Memory B cell (primary cell): ENCODE measurements around the gene SEZ6.

Experiments used
- ATAC-seq: fragments of 150-1000 bp; cut with Tn5 transposase; 2 replicates; pipeline ENCODE4 v1.10.0; 2021; ENCODE audit warnings: low read depth, mild to moderate bottlenecking, moderate library complexity
- DNase-seq, 2 donors: peaks; one replicate each; pipeline ENCODE4 v3.0.0; 2022; ENCODE audit warnings: low spot score in 2 of 2
- H3K27ac Mint-ChIP-seq: one replicate; pipeline ENCODE4 v1.8.0; 2022; ENCODE audit warnings: mild to moderate bottlenecking, moderate library complexity, mixed read lengths
- H3K27me3 Mint-ChIP-seq: one replicate; pipeline ENCODE4 v1.8.0; 2022; ENCODE audit warnings: mixed read lengths
- H3K36me3 Mint-ChIP-seq: one replicate; pipeline ENCODE4 v1.8.0; 2022; ENCODE audit warnings: mild to moderate bottlenecking, mixed read lengths
- H3K4me1 Mint-ChIP-seq: one replicate; pipeline ENCODE4 v1.8.0; 2022; ENCODE audit warnings: mixed read lengths
- H3K4me3 Mint-ChIP-seq: one replicate; pipeline ENCODE4 v1.8.0; 2022; ENCODE audit warnings: mild to moderate bottlenecking, moderate library complexity, mixed read lengths
- H3K9me3 Mint-ChIP-seq: one replicate; pipeline ENCODE4 v1.8.0; 2022; ENCODE audit warnings: mixed read lengths

Gene SEZ6

DNA sequence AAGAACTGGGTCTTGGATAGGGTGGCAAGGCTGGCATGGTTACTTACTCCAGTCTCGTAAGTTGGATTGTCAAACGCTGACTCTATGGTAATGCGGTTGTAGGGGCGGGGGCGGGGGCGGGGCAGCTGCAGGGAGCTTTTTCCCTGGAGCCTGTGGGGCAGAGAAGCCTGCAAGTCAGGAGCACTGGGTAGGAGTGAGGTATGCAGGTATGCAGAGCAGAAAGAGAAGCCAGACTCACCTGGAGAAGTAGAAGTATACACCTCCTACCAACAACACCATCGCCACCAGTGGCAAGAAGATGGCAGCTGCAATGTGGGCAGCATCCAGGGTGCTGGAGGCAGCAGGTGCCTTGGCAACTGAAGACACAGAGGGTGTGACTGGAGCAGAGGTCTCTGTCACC is 49.7 kb downstream of the SEZ6 start:
- Mint-ChIP-seq H3K4me3 (no peak overlapping the region), H3K4me1 (peaks cover 4% of the 10 kb centered on the region), H3K36me3 (no peaks in the 10 kb centered on the region)

DNA sequence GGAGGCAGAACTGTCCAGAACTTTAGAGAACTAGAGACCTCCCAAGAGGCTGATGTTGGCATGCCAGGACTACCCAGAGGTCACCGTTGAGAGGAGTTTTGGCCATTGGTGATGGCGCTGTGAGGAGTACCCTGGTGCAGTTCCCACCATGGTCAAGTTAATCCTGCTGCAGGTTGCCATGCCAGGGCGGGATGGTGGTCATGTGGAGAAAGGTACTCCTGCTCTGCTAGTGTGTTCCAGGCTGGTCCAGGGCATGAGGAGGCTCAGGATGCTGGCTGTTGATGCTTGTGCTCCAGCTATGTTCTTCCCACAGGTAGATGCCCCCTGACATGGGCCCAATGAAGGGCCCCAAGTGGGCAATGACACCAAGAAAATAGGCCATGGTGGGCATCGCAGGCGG is 50.4 kb downstream of the SEZ6 start:
- H3K27ac Mint-ChIP-seq: no peak overlapping the region
- no peaks in the 10 kb centered on the region for H3K36me3 Mint-ChIP-seq

More for the DNA sequence above, 49.7 kb downstream of the SEZ6 start:
- no peaks in the 10 kb centered on the region for H3K9me3 Mint-ChIP-seq
- H3K27ac Mint-ChIP-seq: no peak overlapping the region
- no peak for DNase-seq
- no peak for ATAC-seq
- no peaks in the 10 kb centered on the region for H3K27me3 Mint-ChIP-seq

DNA sequence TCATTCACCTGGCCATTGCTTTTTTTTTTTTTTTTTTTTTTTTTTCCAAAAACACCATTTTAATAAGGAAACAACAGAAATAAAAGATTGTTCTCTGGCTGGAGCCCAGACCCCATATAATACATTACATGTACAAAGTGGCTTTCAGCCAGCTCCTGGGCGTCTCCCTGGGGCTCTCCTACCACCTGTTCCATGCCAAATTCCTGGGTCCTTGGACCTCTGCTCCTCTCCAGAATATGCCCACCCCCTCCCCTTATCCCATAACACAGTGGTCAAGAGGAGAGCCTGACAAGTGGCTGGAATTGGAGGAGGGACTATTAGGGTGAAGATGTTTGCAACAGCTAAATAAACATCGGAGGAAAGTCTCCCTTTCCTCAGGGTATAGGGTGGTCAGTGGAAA is 50.9 kb downstream of the SEZ6 start:
- H3K4me3 Mint-ChIP-seq: no peak overlapping the region
- no peak overlapping the region for H3K27ac Mint-ChIP-seq
- H3K4me1 Mint-ChIP-seq: peaks cover 4% of the 10 kb centered on the region
- DNase-seq (no peak), ATAC-seq (no peak)
- H3K36me3 Mint-ChIP-seq: no peaks in the 10 kb centered on the region
- H3K27me3 Mint-ChIP-seq: no peaks in the 10 kb centered on the region
- no peaks in the 10 kb centered on the region for H3K9me3 Mint-ChIP-seq

More for the DNA sequence above, 50.4 kb downstream of the SEZ6 start:
- H3K4me1 Mint-ChIP-seq: peaks cover 4% of the 10 kb centered on the region
- no peaks in the 10 kb centered on the region for H3K27me3 Mint-ChIP-seq
- ATAC-seq (no peak), DNase-seq (no peak)
- no peak overlapping the region for H3K4me3 Mint-ChIP-seq
- no peaks in the 10 kb centered on the region for H3K9me3 Mint-ChIP-seq

DNA sequence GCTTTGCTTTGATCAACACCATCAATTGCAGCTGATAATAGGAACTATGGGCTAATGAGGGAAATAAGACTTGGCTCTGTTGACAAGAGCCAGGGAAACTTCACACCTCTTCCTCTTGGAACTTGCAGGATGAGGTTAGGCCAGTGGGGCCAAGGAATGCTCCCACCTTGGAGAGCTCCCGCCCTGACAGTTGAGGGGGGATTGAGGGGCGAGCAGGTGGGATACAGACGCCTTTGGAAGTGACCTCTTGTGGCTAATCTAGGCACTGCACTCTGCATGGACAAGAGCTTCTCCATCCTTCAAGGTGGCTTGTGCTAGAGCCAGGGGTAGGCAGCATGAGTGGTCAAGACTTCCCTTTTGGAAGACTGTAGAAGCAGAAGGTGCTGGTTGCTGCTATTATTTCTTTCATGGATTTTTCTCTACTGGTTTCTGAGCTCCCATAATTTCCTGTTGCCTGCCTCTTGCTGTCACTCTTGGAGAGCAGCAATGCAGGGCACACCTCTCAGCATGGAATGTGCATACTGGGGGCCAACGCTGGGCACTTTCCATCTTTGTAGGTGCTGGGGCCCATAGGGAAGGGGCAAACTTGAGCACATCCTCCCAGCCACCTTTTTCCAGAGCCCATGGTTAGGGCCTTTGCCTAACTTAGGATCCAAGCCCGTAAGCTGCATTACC is 52.3 kb downstream of the SEZ6 start:
- no peak overlapping the region for H3K27ac Mint-ChIP-seq
- no peak for ATAC-seq

GRCh38 chr17:28951991-28952975 is 53.5 kb downstream of the SEZ6 start:
- H3K36me3 Mint-ChIP-seq: no peaks in the 10 kb centered on the region
- H3K4me1 Mint-ChIP-seq: peaks cover 11% of the 10 kb centered on the region
- DNase-seq (peak; percentile 84 to 93), ATAC-seq (peak; percentile 68)
- H3K4me3 Mint-ChIP-seq: no peak overlapping the region
- H3K9me3 Mint-ChIP-seq: no peaks in the 10 kb centered on the region
- H3K27me3 Mint-ChIP-seq: no peaks in the 10 kb centered on the region
- no peak overlapping the region for H3K27ac Mint-ChIP-seq

More for the DNA sequence above, 52.3 kb downstream of the SEZ6 start:
- peaks cover 4% of the 10 kb centered on the region for H3K4me1 Mint-ChIP-seq
- no peaks in the 10 kb centered on the region for H3K9me3 Mint-ChIP-seq
- H3K27me3 Mint-ChIP-seq: no peaks in the 10 kb centered on the region
- peak overlapping the region; percentile 21 for H3K4me3 Mint-ChIP-seq
- peak; percentile 44 to 58 for DNase-seq
- H3K36me3 Mint-ChIP-seq: no peaks in the 10 kb centered on the region

GRCh38 chr17:28951428-28951990 is 54.3 kb downstream of the SEZ6 start, which contains the start of gene PHF12:
Gene PHF12, minus strand, starts transcription at chr17:28951518. Its CDS starts 558 bp downstream, at chr17:28950960.
- ATAC-seq: peak; percentile 59
- Mint-ChIP-seq H3K4me3 (peak within 1 kb of the TSS; percentile 96), H3K4me1 (peaks cover 11% of the 10 kb centered on the region), H3K27me3 (no peaks in the 10 kb centered on the region), H3K27ac (peak within 1 kb of the TSS; percentile 76), H3K9me3 (no peaks in the 10 kb centered on the region), H3K36me3 (no peaks in the 10 kb centered on the region)
- DNase-seq: peak; percentile 93 to 99

DNA sequence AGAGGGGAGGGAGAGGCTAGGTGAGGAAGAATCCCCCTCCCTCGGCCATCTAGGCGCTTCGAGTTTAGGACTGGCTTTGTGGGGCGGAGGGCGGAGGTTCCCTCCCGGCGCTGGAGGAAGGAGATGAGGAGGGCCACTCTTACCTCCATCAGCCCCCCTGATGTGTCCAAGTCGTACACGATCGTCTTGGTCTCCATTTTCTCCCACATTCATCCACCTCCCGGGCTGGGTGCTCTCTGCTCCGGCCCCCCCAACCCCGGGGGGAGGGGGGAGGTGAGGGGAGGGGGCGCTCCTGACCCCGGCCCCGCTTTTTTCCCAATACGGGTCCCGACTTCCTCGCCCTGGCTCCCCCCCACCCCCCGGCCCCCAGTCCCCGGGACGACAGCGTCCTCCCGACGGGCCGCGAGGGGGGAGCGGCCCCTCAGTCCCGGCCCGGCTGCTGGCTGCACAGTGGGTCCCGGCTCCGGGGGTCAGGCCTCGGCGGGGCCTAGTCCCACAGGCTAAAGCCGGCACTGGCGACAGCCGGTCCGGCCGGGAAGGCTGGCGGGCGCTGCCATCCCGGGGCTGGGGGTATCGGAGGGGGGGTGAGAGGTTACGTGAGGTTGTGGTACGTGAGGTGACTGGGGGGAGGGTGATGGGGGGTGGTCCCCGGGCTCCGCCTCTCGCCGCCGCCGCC is 54.9 kb downstream of the SEZ6 start:
- Mint-ChIP-seq H3K9me3 (no peaks in the 10 kb centered on the region), H3K27ac (peak overlapping the region; percentile 76), H3K36me3 (peaks cover 2% of the 10 kb centered on the region), H3K4me1 (peaks cover 16% of the 10 kb centered on the region), H3K27me3 (no peaks in the 10 kb centered on the region), H3K4me3 (peak overlapping the region; percentile 96)
- no peak for DNase-seq
- no peak for ATAC-seq

DNA sequence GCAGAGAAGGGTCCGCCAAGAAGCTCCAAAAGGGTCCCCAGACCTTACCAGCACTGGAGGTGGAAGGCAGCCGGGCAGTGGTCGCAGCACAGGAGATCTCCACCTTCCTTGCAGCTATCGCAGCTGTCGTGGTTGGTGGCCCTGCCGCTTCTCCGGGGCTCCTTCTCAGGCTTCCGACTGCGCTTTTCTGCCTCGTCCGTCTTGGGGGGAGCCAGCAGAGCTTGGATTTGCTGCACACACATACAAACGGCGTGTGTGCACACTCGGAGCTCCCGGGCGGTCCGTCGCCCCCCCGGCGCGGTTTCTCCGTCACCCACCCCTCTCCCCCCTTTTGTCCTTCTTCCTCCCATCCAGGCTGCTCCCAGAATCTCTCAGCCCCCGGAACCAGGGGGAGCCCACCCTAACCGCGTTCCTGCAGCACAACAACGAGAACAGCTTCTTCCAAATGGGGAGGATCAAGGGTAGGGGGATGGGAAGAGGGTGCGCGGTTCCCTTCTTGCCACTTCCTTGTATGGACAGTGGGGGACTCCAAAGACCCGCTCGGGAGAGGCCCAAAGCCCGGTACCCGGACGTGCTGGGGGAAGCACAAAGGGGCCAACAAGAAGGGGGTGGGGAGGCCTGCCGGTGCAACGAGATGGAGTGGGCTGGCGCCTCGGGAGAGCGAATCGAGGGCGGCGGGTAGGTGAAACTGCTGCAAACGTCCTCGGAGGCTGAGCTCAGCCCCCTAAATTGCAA is 55.6 kb downstream of the SEZ6 start:
- no peaks in the 10 kb centered on the region for H3K9me3 Mint-ChIP-seq
- DNase-seq (peak; percentile 28 to 55), ATAC-seq (no peak)
- H3K27ac Mint-ChIP-seq: peak overlapping the region; percentile 89
- peak overlapping the region; percentile 96 for H3K4me3 Mint-ChIP-seq
- H3K27me3 Mint-ChIP-seq: no peaks in the 10 kb centered on the region
- H3K4me1 Mint-ChIP-seq: peaks cover 21% of the 10 kb centered on the region
- H3K36me3 Mint-ChIP-seq: peaks cover 2% of the 10 kb centered on the region

GRCh38 chr17:28949185-28950016 is 56.4 kb downstream of the SEZ6 start:
- H3K27me3 Mint-ChIP-seq: no peaks in the 10 kb centered on the region
- DNase-seq: peak; percentile 66 to 73
- no peaks in the 10 kb centered on the region for H3K9me3 Mint-ChIP-seq
- H3K4me1 Mint-ChIP-seq: peaks cover 27% of the 10 kb centered on the region
- H3K4me3 Mint-ChIP-seq: peak overlapping the region; percentile 96
- H3K27ac Mint-ChIP-seq: peak overlapping the region; percentile 89
- peaks cover 2% of the 10 kb centered on the region for H3K36me3 Mint-ChIP-seq
- ATAC-seq: peak; percentile 21

DNA sequence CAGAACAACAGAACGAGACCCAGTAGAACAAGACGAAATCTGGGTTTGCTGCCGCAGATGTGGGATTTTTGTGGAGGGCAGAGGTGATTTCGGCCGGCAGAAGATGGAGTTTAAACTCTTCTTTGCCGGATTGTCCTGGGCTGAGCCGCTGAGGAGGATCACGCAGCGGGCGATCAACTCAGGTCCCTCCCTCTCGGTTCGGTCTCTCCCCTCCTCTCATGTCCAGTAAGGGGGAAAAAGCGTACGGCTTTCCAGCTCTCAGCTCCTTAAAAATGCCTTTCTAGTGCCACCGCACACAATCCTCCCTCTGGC is 57.0 kb downstream of the SEZ6 start:
- no peak for DNase-seq
- Mint-ChIP-seq H3K27me3 (no peaks in the 10 kb centered on the region), H3K9me3 (no peaks in the 10 kb centered on the region), H3K27ac (peak overlapping the region; percentile 89), H3K4me1 (peaks cover 30% of the 10 kb centered on the region), H3K36me3 (peaks cover 2% of the 10 kb centered on the region), H3K4me3 (peak overlapping the region; percentile 96)
- ATAC-seq: no peak

DNA sequence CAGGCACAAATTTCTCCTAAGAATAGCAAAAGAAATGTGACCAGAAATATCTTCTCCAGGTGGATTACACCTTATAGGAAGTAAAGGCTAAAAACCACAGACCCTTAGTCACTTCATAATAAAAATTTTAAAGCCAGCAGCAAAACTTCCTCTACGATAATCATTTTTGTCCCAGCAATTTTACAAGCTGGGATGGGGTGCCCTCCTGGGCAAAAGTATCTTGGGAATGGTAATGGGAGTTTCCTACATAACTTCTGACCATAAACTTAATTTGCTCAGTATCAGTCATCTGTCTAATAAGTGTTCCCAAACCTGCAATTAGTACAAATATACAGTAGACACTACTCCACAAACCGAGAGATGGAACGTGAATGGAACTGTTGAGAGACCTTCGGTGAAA is 57.5 kb downstream of the SEZ6 start:
- peaks cover 28% of the 10 kb centered on the region for H3K4me1 Mint-ChIP-seq
- H3K4me3 Mint-ChIP-seq: peak overlapping the region; percentile 96
- H3K27me3 Mint-ChIP-seq: no peaks in the 10 kb centered on the region
- H3K9me3 Mint-ChIP-seq: no peaks in the 10 kb centered on the region
- no peak for DNase-seq
- peak overlapping the region; percentile 89 for H3K27ac Mint-ChIP-seq
- peaks cover 2% of the 10 kb centered on the region for H3K36me3 Mint-ChIP-seq
- no peak for ATAC-seq

DNA sequence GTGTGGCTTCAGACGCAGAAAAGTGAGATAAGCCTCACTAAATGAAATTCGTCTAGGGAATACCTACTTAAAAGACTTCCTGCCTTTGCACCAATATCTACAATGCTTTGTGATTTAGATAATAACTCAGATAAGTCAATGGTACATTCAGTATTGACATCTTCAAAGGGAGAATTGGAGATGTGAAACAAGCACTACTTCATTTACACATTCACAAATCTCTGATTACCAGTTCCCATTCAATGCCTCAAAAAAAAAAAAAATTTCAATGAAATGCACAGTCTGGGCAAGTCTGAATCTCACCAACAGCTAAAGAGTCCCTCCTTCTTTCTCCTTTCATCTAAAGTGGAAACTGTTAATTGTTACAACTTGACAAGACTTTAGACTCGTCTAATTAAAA is 58.2 kb downstream of the SEZ6 start:
- H3K27me3 Mint-ChIP-seq: no peaks in the 10 kb centered on the region
- DNase-seq (no peak), ATAC-seq (no peak)
- H3K4me3 Mint-ChIP-seq: peak overlapping the region; percentile 96
- H3K36me3 Mint-ChIP-seq: peaks cover 2% of the 10 kb centered on the region
- peak overlapping the region; percentile 89 for H3K27ac Mint-ChIP-seq
- H3K9me3 Mint-ChIP-seq: no peaks in the 10 kb centered on the region
- H3K4me1 Mint-ChIP-seq: peaks cover 26% of the 10 kb centered on the region
